ENCODE results near the gene CPA1. TPM values are rescaled to one million over a fixed set of nuclear protein-coding genes. Genes with fewer than 3 reads are reported as not detected.

Gene CPA1
- total and polyA plus RNA-seq, 5 donors = 0.36 to 1.0 TPM; not detected in 3

DNA sequence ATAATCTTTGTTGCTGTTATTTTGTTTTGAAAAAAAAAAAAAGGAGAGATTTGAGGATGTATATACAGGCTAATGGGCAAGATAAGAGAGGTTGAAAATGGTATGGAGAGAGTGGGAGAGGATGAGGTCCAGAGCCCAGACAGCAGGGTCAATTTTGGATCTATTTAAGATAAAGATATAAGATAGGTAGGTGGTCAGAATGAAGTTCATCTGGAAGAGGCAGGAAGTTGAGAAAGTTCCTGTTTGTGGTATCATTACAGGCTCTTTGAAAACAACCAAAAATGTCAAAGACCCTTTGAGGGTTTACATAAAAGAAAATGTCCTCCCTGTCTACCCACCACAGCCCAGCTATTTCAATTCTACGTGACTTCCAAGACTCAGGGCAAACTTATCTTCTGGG is 53.0 kb downstream of the CPA1 start:
- Histone ChIP-seq H3K9me3 (ENCODE audit: control insufficient read depth, low read length) (no peaks in the 10 kb centered on the region), H3K4me1 (ENCODE audit: control insufficient read depth, insufficient read depth, low read length) (peaks cover 4% of the 10 kb centered on the region), H3K27ac (ENCODE audit: low read length) (no peak overlapping the region), H3K27me3 (ENCODE audit: control insufficient read depth, insufficient read depth) (no peaks in the 10 kb centered on the region), H3K4me3 (ENCODE audit: low read length) (no peak overlapping the region)
- intact Hi-C loops (cut with DNase I) = no loop called here
- WGBS = 80% methylated on average over 1 of the region's 1 CpG
- DNase-seq (no peak), ATAC-seq (no peak)

DNA sequence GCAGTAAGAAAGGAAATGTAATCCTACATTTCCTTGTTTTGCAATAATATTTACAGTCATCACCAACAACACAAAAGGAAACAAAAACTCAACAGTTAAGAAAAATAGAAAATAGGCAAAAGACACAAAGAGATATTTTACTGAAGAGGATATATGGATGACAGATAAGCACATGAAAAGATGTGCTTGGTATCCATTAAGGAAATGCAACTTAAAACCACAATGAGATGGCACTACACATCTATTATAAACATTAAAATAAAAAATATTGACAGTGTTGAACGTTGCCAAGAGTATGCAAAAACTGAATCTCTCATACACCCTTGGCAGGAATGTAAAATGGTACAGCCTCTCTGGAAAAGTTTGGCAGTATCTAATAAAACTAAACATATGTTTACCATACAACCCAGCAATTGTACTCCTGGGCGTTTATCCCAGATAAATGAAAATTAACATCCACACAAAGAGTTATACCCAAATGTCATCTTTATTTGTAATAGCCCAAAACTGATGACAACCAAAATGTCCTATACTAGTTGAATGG is 55.1 kb downstream of the CPA1 start:
- H3K9me3 ChIP-seq (ENCODE audit: control insufficient read depth, low read length) = no peaks in the 10 kb centered on the region
- intact Hi-C loops (cut with DNase I) = no loop called here
- WGBS = 72% methylated on average over 2 of the region's 2 CpGs
- H3K4me1 ChIP-seq (ENCODE audit: control insufficient read depth, insufficient read depth, low read length) = peaks cover 5% of the 10 kb centered on the region
- no peak overlapping the region for H3K4me3 ChIP-seq (ENCODE audit: low read length)
- H3K27me3 ChIP-seq (ENCODE audit: control insufficient read depth, insufficient read depth) = no peaks in the 10 kb centered on the region
- no peak for ATAC-seq
- H3K27ac ChIP-seq (ENCODE audit: low read length) = no peak overlapping the region
- no peak for DNase-seq

DNA sequence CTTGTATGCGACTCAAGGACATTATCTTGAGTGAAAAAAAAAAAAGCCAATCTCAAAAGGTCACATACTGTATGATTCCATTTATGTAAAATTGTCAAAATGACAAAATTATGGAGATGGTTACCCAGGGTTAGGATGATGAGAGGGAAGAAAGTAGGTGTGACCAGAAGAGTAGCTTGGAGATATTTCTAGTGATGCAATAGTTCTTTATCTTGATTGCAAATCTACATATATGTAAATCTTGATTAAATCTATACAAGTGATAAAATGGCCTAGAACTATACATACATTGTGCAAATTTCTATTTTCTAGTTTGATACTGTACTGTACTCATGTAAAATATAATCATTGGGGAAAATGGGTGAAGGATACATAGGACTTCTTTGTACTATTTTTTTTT is 56.0 kb downstream of the CPA1 start:
- H3K27me3 ChIP-seq (ENCODE audit: control insufficient read depth, insufficient read depth) = no peaks in the 10 kb centered on the region
- peaks cover 5% of the 10 kb centered on the region for H3K4me1 ChIP-seq (ENCODE audit: control insufficient read depth, insufficient read depth, low read length)
- H3K4me3 ChIP-seq (ENCODE audit: low read length) = no peak overlapping the region
- intact Hi-C loops (cut with DNase I) = no loop called here
- DNase-seq (no peak), ATAC-seq (no peak)
- no peaks in the 10 kb centered on the region for H3K9me3 ChIP-seq (ENCODE audit: control insufficient read depth, low read length)
- no peak overlapping the region for H3K27ac ChIP-seq (ENCODE audit: low read length)
- WGBS = 91% methylated on average over 1 of the region's 1 CpG

Other genes with a start within 250 kb of the CPA1 start
- gene TMEM209, start 175.1 kb upstream of the CPA1 start, total RNA-seq = 1 to 10 TPM; 8.9 to 9.8 (median 9.3) TPM
- 5.2 TPM for gene TMEM209, start 175.1 kb upstream of the CPA1 start, polyA plus RNA-seq
- gene SSMEM1, start 172.6 kb upstream of the CPA1 start, total RNA-seq = not detected
- gene SSMEM1, start 172.6 kb upstream of the CPA1 start, polyA plus RNA-seq = not detected
- gene CPA2, start 113.6 kb upstream of the CPA1 start, total RNA-seq = under 1 TPM in 1 of 4 donors, not detected in 3; 0.67 TPM
- gene CPA2, start 113.6 kb upstream of the CPA1 start, polyA plus RNA-seq = 0.05 TPM
- gene CPA4, start 87.3 kb upstream of the CPA1 start, total RNA-seq = under 1 TPM in 3 of 4 donors, not detected in 1; 0.34 to 0.84 (median 0.65) TPM
- gene CPA4, start 87.3 kb upstream of the CPA1 start, polyA plus RNA-seq = 0.02 TPM
- gene CPA5, start 35.7 kb upstream of the CPA1 start, total RNA-seq = not detected
- gene CPA5, start 35.7 kb upstream of the CPA1 start, polyA plus RNA-seq = not detected
- gene CEP41, start 60.5 kb downstream of the CPA1 start, total RNA-seq = 1 to 10 TPM; 5.6 to 7.5 (median 6.3) TPM
- 3.0 TPM for gene CEP41, start 60.5 kb downstream of the CPA1 start, polyA plus RNA-seq
- gene MEST, start 111.6 kb downstream of the CPA1 start, total RNA-seq = 10 to 100 TPM; 16.2 to 29.7 (median 20.3) TPM
- gene MEST, start 111.6 kb downstream of the CPA1 start, polyA plus RNA-seq = 8.2 TPM

All from right cardiac atrium (tissue), 5 donors.